HFF-Myc (cell line): Measurements from ENCODE around the gene EXOC3L2.

Experiments used
- DNase-seq: peaks from one replicate; pipeline ENCODE4 v3.0.0-alpha.2; 2011; ENCODE audit warnings: low read depth; ENCODE audit errors: extremely low read depth
- H3K4me3 ChIP-seq: replicated peaks from 2 replicates; pipeline ENCODE4 v1.5.1; 2011; ENCODE audit warnings: low read depth, mild to moderate bottlenecking, control low read depth, low read length
- TF ChIP-seq, protein P1 (sequence below): IDR thresholded peaks from 2 replicates; pipeline ENCODE4 v1.5.1; 2012; ENCODE audit warnings: mild to moderate bottlenecking, low read depth, low read length, control low read depth; ENCODE audit errors: missing control alignments

EXOC3L2 gene

DNA sequence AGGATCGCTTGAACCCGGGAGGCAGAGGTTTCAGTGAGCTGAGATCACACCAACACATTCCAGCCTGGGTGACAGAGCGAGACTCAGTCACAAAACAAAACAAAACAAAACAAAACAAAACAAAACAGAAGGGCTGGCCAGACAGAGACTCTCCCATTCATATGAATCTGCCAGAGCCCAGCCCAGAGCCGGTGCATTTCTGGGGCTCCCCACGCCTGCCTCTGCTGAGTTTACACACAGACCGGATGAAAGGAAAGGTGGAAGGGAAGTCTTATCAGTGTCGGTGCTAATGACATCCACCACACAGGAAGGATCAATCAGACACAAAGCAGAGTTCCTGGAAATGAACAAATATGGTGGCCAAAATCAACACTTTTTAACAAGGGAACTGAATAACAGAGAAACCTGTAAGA, 74.0 kb downstream of the EXOC3L2 start:
- DNase-seq = no peak
- no peak overlapping the region for H3K4me3 ChIP-seq
- TF ChIP-seq, protein P1, sequence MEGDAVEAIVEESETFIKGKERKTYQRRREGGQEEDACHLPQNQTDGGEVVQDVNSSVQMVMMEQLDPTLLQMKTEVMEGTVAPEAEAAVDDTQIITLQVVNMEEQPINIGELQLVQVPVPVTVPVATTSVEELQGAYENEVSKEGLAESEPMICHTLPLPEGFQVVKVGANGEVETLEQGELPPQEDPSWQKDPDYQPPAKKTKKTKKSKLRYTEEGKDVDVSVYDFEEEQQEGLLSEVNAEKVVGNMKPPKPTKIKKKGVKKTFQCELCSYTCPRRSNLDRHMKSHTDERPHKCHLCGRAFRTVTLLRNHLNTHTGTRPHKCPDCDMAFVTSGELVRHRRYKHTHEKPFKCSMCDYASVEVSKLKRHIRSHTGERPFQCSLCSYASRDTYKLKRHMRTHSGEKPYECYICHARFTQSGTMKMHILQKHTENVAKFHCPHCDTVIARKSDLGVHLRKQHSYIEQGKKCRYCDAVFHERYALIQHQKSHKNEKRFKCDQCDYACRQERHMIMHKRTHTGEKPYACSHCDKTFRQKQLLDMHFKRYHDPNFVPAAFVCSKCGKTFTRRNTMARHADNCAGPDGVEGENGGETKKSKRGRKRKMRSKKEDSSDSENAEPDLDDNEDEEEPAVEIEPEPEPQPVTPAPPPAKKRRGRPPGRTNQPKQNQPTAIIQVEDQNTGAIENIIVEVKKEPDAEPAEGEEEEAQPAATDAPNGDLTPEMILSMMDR = no peak

DNA sequence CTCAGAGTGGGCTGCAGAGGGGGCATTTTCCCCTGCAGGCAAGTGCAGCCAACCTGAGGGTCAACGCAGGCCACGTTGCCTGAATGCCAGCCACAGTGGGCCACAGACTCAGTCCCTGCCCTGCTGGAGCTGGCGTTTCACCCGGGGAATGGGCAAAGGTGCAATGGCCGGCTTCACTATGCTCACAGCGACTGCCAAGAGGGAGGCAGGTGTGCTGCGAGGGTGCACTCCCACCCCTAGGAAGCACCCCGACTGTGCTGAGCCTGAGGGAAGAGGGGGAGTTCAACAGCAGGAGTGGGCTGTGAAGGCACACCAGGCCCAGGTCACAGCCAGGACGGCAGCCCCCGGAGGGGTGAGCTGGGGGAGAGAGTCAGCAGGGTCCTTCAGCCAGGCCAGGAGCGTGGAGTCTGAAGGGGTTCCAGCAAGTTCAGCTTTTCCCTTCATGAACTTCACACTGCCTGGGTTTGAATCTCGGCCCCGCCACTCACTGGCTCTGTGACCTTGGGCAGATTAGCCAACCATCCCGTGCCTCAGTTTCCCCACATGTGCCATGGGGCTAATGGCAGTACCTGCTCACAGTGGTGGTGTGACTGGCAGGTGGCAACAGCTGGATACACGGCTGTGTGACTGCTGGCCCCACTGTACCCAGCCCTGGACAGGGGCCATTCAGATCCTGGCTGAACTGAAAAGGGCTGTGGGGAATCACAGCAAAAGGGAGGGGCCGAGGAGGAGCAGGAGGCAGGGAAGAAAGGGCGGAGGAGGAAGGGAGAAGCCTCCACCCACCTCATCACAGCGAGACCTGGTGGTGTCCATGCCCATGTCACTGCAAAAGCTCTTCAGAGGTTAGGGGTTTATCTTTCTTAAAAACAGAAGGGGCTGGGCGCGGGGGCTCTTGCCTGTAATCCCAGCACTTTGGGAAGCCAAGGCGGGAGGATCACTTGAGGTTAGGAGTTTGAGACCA, 74.8 kb downstream of the EXOC3L2 start:
- no peak for DNase-seq
- TF ChIP-seq, protein P1 = no peak
- H3K4me3 ChIP-seq = no peak overlapping the region

DNA sequence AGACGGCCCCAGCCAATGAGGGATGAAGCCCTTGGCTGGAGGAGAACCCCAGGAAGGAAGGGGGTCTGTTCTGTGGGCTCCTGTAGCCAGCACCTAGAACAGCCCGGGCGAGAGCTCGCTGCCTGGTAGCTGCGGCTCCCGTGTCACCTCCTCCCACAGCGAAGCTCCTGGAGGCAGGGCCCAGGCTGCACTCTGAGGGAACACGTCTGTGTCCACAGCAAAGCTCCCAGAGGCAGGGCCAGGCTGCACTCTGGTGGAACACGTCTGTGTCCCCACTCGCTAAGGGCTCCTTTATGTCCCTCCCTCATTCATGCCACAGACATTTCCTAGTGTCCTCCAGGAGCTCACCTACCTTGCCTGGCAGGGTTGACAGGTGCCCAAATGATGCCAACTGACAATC, 75.6 kb downstream of the EXOC3L2 start:
- H3K4me3 ChIP-seq = no peak overlapping the region
- TF ChIP-seq, protein P1 = no peak
- DNase-seq = no peak

GRCh38 chr19:45168767-45169351, 76.3 kb downstream of the EXOC3L2 start:
- DNase-seq = no peak
- TF ChIP-seq, protein P1 = no peak

GRCh38 chr19:45166723-45167252, 78.4 kb downstream of the EXOC3L2 start:
- TF ChIP-seq, protein P1 = no peak

More at GRCh38 chr19:45168767-45169351, 76.3 kb downstream of the EXOC3L2 start:
- H3K4me3 ChIP-seq = no peak overlapping the region

DNA sequence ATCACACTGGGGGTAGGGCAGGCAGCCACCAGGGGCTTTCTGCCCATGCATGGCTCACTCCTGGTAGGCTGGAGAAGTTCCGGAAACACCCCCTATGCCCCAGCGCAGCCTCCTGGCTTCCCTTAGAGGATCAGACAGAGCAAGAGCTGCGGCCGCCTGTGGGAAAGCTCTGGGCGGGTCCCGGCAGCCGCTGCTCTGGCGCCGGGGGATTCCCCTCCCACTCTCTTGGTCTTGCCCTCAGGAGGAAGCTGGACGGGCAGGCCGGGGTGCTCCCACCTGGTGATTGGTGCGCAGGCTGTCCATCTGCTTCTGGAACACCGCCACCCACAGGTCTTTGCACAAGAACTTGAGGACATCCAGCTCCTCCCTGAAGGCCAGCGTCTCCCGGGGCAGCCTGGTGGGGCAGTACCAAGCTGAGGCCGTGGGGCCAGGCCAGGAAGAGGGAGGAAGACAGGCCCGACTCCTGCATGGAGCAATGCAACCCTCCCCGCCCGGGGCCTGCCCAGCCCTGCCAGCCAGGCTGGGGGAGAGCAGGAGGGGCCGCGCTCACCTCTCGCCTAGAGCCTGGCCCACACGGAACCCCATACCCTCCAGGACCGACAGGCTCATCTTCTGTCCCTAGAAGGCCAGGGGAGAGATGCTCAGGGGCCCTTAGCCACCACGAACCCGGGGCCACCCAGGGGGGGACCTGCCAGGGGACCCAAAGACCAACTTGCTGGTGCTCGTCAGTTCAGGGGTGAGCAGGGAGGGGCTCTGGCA, 80.5 kb downstream of the EXOC3L2 start:
- TF ChIP-seq, protein P1 = no peak
- H3K4me3 ChIP-seq = no peak overlapping the region
- peak; percentile 38 for DNase-seq

More at GRCh38 chr19:45166723-45167252, 78.4 kb downstream of the EXOC3L2 start:
- H3K4me3 ChIP-seq = no peak overlapping the region
- no peak for DNase-seq
